Suprapubic skin (tissue), 4 donors: Measurements from ENCODE around the gene DLEU7. TPM values are rescaled to one million over a fixed set of nuclear protein-coding genes. Genes with fewer than 3 reads are reported as not detected.

ENCODE experiments used
- DNase-seq, 2 donors: peaks; one replicate each; pipeline ENCODE4 v3.0.0-alpha.2; 2019; ENCODE audit warnings: low spot score in 2 of 2
- H3K27ac ChIP-seq: fragments of 200-600 bp; sonication (generic); one replicate; pipeline ENCODE4 v1.5.1; 2019
- H3K27me3 ChIP-seq: fragments of 200-600 bp; sonication (generic); one replicate; pipeline ENCODE4 v1.5.1; 2019
- H3K36me3 ChIP-seq: fragments of 200-600 bp; sonication (generic); one replicate; pipeline ENCODE4 v1.5.1; 2019
- H3K4me1 ChIP-seq: fragments of 200-600 bp; sonication (generic); one replicate; pipeline ENCODE4 v1.5.1; 2019
- H3K4me3 ChIP-seq: fragments of 200-600 bp; sonication (generic); one replicate; pipeline ENCODE4 v1.5.1; 2019; ENCODE audit warnings: mild to moderate bottlenecking
- H3K9me3 ChIP-seq: fragments of 200-600 bp; sonication (generic); one replicate; pipeline ENCODE4 v1.5.1; 2019
- EP300 ChIP-seq: sonication (generic); formaldehyde crosslinking; IDR thresholded peaks from one replicate; pipeline ENCODE4 v1.6.1; 2017; ENCODE audit warnings: antibody characterized with exemption
- POLR2A ChIP-seq, 2 donors: fragments of 450-650 bp; IDR thresholded peaks; one replicate each; pipeline ENCODE4 v1.6.1; 2017; ENCODE audit warnings: antibody characterized with exemption in 2 of 2, mild to moderate bottlenecking in 2 of 2, moderate library complexity in 2 of 2
- POLR2AphosphoS5 ChIP-seq, 3 donors: sonication (generic); formaldehyde crosslinking; IDR thresholded peaks; one replicate each; pipeline ENCODE4 v1.6.1; 2017; ENCODE audit warnings: antibody characterized with exemption in 3 of 3
- WGBS: methylation state at CpG from one replicate; pipeline ENCODE4 v1.1.5; 2018; 5-methylcytosine and 5-hydroxymethylcytosine counted together
- total RNA-seq, 4 donors: library from RNA; depleted of rRNA; stranded (reverse); fragments of >200 nt; gene quantifications; one replicate each; pipeline ENCODE4 v1.1.0, GENCODE V29; 2016
- TF ChIP-seq, protein P1 (sequence below), 2 donors: fragments of 200-600 bp in 1 of 2; fragments of 450-650 bp in 1 of 2; sonication (generic) in 1 of 2; IDR thresholded peaks; one replicate each; pipeline ENCODE4 v1.5.1; 2016 to 2019; ENCODE audit warnings: antibody characterized with exemption in 2 of 2, mild to moderate bottlenecking in 1 of 2, moderate library complexity in 1 of 2

DLEU7 gene
- total RNA-seq, 4 donors from 2014 or later = not detected

DNA sequence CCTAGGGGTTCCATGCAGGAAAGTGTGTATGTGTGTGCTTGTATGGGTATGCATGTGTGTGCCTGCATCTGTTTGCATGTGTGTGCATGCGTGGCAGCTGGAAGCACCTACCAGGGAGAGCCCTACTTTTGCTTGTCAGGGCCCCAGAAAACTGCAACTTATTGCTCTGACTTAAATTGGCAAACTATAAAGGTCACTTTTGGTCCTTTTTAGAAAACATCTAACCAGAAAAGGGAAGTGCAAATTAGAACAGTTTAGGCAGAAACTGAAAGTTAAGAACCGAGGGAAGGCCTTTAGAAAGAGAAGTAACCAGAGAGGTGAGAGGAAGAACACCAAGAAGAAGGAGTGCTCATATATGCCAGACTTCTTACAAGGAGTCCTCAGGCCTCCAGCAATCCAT lies 32.5 kb downstream of the DLEU7 start:
- no peak overlapping the region for H3K27ac ChIP-seq
- no peak overlapping the region for H3K4me3 ChIP-seq
- H3K4me1 ChIP-seq = no peaks in the 10 kb centered on the region
- TF ChIP-seq POLR2A (IDR thresholded peaks at IDR 0.05) (no peak), EP300 (no peak), POLR2AphosphoS5 (IDR thresholded peaks at IDR 0.05) (no peak)
- TF ChIP-seq, protein P1, sequence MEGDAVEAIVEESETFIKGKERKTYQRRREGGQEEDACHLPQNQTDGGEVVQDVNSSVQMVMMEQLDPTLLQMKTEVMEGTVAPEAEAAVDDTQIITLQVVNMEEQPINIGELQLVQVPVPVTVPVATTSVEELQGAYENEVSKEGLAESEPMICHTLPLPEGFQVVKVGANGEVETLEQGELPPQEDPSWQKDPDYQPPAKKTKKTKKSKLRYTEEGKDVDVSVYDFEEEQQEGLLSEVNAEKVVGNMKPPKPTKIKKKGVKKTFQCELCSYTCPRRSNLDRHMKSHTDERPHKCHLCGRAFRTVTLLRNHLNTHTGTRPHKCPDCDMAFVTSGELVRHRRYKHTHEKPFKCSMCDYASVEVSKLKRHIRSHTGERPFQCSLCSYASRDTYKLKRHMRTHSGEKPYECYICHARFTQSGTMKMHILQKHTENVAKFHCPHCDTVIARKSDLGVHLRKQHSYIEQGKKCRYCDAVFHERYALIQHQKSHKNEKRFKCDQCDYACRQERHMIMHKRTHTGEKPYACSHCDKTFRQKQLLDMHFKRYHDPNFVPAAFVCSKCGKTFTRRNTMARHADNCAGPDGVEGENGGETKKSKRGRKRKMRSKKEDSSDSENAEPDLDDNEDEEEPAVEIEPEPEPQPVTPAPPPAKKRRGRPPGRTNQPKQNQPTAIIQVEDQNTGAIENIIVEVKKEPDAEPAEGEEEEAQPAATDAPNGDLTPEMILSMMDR (IDR thresholded peaks at IDR 0.05) = no peak
- no peak for DNase-seq
- H3K9me3 ChIP-seq = no peaks in the 10 kb centered on the region
- 78% methylated on average over 2 of the region's 2 CpGs for WGBS
- H3K27me3 ChIP-seq = no peaks in the 10 kb centered on the region
- H3K36me3 ChIP-seq = no peaks in the 10 kb centered on the region

- no peaks in the 10 kb centered on the region for H3K4me1 ChIP-seq
- no peak overlapping the region for H3K27ac ChIP-seq
Observed at GRCh38 chr13:50810468-50810867, 33.0 kb downstream of the DLEU7 start.

GRCh38 chr13:50809133-50810090 lies 34.1 kb downstream of the DLEU7 start:
- H3K36me3 ChIP-seq = no peaks in the 10 kb centered on the region
- H3K27me3 ChIP-seq = no peaks in the 10 kb centered on the region
- H3K4me3 ChIP-seq = no peak overlapping the region
- no peaks in the 10 kb centered on the region for H3K4me1 ChIP-seq
- 75% methylated on average over 8 of the region's 8 CpGs for WGBS
- TF ChIP-seq POLR2AphosphoS5 (IDR thresholded peaks at IDR 0.05) (no peak), EP300 (no peak), POLR2A (IDR thresholded peaks at IDR 0.05) (no peak)
- TF ChIP-seq, protein P1 (IDR thresholded peaks at IDR 0.05) = no peak
- peaks cover 4% of the 10 kb centered on the region for H3K9me3 ChIP-seq
- no peak overlapping the region for H3K27ac ChIP-seq
- DNase-seq = no peak

More at GRCh38 chr13:50810468-50810867, 33.0 kb downstream of the DLEU7 start:
- WGBS = 73% methylated on average over 4 of the region's 4 CpGs
- TF ChIP-seq EP300 (no peak), POLR2A (IDR thresholded peaks at IDR 0.05) (no peak), POLR2AphosphoS5 (IDR thresholded peaks at IDR 0.05) (no peak)
- TF ChIP-seq, protein P1 (IDR thresholded peaks at IDR 0.05) = no peak
- Histone ChIP-seq H3K9me3 (peaks cover 3% of the 10 kb centered on the region), H3K36me3 (no peaks in the 10 kb centered on the region), H3K4me3 (no peak overlapping the region), H3K27me3 (no peaks in the 10 kb centered on the region)
- no peak for DNase-seq

DNA sequence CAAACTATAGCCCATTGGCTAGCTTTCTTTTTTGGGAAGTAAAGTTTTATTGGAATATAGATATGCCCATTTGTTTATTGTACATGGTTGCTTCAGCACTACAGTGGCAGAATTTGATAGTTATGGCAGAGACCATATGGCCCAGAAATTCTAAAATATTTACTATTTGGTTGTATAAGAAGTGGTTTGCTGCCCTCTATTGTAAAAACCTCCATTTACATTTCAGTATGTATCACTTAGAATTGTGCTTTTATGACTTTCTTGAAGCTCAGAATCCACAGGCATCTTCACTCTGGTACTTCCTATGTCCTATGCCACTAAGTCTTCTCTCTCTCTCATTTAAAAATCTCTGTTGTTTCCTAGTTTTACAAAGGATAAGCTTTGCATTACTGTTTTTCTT lies 37.7 kb downstream of the DLEU7 start:
- no peak for DNase-seq
- no peak overlapping the region for H3K27ac ChIP-seq
- TF ChIP-seq EP300 (no peak), POLR2AphosphoS5 (IDR thresholded peaks at IDR 0.05) (no peak), POLR2A (IDR thresholded peaks at IDR 0.05) (no peak)
- TF ChIP-seq, protein P1 (IDR thresholded peaks at IDR 0.05) = no peak
- peaks cover 5% of the 10 kb centered on the region for H3K4me1 ChIP-seq
- H3K4me3 ChIP-seq = no peak overlapping the region
- peaks cover 4% of the 10 kb centered on the region for H3K9me3 ChIP-seq
- H3K36me3 ChIP-seq = no peaks in the 10 kb centered on the region
- no peaks in the 10 kb centered on the region for H3K27me3 ChIP-seq

GRCh38 chr13:50801087-50801931 lies 42.2 kb downstream of the DLEU7 start:
- Histone ChIP-seq H3K27ac (no peak overlapping the region), H3K27me3 (no peaks in the 10 kb centered on the region), H3K4me1 (peaks cover 7% of the 10 kb centered on the region), H3K9me3 (peaks cover 4% of the 10 kb centered on the region), H3K36me3 (no peaks in the 10 kb centered on the region), H3K4me3 (no peak overlapping the region)
- 43% methylated on average over 13 of the region's 13 CpGs for WGBS
- TF ChIP-seq, protein P1 (IDR thresholded peaks at IDR 0.05) = peak; percentile 56 to 57
- no peak for TF ChIP-seq POLR2AphosphoS5 (IDR thresholded peaks at IDR 0.05)
- DNase-seq = no peak
